Measurements from ENCODE around the gene NRDE2.
"Not testable (repeated sequence)": the region's sequence is repeated elsewhere in the genome, so short reads cannot be mapped to it uniquely, and the experiment has no call there.

Gene NRDE2

DNA sequence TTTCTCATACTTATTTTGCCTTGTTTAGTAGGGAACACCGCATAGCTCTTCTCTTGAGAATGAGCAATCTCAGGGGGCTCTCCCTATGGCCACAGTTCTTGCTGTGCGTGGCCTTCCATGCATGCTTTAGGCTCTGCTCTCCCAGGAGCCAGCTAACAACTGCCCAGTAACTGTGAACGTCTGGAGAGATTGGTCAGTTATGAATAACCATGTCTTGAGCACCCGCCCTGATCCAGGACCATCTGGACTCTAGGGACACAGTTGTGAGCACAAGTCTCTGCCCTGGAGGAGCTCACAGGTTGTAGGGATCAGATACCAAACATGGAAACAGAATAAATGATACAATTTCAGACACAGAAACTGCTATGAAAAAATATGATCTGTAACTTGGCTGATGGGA is 63.3 kb downstream of the NRDE2 start:
- no peak for DNase-seq (ENCODE audit: low spot score)

- DNase-seq (ENCODE audit: low spot score) = no peak
Measured at GRCh38 chr14:90266441-90267154, 65.1 kb downstream of the NRDE2 start.

DNA sequence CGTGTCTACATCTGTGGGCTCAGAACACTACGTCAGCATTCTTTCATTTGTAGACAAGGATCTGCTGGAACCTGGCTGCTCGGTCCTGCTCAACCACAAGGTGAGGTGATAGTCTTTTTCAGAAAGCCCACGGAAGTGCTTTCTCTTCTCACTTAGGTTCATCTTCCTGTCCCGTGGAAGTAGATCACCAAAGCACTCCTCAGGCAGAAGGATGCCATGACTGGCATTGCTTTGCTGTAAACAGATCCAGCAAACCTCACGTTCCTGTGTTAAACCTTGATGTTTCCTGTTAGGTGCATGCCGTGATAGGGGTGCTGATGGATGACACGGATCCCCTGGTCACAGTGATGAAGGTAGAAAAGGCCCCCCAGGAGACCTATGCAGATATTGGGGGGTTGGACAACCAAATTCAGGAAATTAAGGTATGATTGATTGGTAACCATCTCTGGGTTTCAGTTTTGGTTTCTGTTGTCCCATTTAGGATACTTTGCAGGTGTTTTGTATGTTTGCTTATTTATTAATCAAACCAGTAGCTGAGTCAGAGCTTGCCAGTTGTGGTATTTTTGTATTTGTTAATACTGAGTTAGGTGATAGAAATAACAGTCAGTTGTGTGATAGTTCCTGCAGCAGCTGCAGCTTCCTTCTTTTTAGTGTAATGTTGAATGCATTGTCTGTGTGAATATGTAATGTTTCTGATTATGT is 67.8 kb downstream of the NRDE2 start:
- DNase-seq (ENCODE audit: low spot score) = no peak

GRCh38 chr14:90256354-90257131 is 75.2 kb downstream of the NRDE2 start, which contains the start of gene PSMC1:
PSMC1 (plus strand) TSS chr14:90256553; CDS start chr14:90256598, 45 bp downstream.
- DNase-seq (ENCODE audit: low spot score) = peak; percentile 93

DNA sequence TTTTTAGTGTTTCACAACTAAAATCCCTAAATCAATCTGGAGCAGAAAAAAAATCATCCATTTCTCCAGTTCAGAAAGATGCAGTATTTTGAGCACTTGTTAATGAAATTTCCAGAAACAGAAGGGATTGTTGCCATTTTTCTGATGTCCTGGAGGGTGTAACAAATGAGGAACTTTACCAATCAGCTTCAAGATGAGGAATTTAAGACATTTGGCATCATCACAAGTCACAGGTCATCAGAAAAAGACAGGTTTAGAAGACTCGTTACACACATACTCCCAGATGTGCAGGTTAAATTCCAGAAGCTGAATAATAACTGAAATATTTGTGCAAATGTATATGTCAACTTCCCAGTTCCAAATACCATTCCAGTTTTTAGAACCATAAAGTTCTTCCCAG is 75.9 kb downstream of the NRDE2 start:
- no peak for DNase-seq (ENCODE audit: low spot score)

DNA sequence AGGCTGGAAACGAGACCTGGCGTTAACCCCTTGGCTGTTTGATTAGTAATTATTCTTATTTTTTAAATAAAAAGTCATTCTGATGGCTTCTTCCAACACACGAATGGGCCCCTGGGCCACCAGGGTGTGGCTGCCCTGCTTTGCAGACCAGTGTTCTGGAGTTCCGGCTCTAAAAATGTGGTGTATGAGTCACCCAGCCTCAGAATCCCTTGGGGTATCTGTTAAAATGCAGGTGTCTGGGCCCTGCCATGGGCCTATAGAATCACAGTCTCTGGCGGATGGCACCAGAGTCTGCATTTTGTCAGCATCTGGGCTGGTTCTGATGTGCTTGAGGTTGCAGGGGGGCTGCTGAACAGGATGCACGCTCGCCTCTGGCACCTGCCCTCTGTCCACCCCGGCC is 77.9 kb downstream of the NRDE2 start:
- DNase-seq (ENCODE audit: low spot score) = no peak

- DNase-seq (ENCODE audit: low spot score) = no peak
Measured at GRCh38 chr14:90248594-90248993, 83.1 kb downstream of the NRDE2 start.

GRCh38 chr14:90247441-90247840 is 84.3 kb downstream of the NRDE2 start:
- DNase-seq (ENCODE audit: low spot score) = not testable (repeated sequence)

GRCh38 chr14:90246936-90247335 is 84.8 kb downstream of the NRDE2 start:
- no peak for DNase-seq (ENCODE audit: low spot score)

DNA sequence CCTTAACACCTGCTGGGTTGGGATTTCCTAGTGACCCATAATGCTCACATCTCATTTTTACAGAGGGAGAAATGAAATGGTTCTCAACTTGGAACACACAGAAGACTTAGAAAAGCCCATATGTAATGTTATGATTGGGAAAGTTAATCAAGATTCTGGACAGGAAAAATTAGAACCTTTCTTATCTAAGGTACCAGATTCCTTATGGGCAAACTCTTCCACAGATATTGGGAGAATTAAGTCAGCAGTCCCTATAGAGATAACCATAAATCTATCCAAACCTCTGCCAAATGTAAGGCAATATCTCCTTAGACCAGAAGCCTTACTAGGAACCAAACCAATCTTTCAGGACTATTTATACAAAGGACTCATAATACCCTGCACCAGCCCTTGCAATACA is 89.3 kb downstream of the NRDE2 start:
- no peak for DNase-seq (ENCODE audit: low spot score)

- DNase-seq (ENCODE audit: low spot score) = no peak
Measured at GRCh38 chr14:90239139-90239538, 92.6 kb downstream of the NRDE2 start.

- DNase-seq (ENCODE audit: low spot score) = peak; percentile 30
Measured at GRCh38 chr14:90235179-90235976, 96.4 kb downstream of the NRDE2 start.

- not testable (repeated sequence) for DNase-seq (ENCODE audit: low spot score)
Measured at GRCh38 chr14:90229942-90230341, 101.8 kb downstream of the NRDE2 start.

- DNase-seq (ENCODE audit: low spot score) = no peak
Measured at GRCh38 chr14:90228478-90228877, 103.3 kb downstream of the NRDE2 start.

Measured in cerebellar cortex (tissue), 1 donor.